ENCODE measurements around the gene C22orf23. TPM values are rescaled to one million over a fixed set of nuclear protein-coding genes. Genes with fewer than 3 reads are reported as not detected.

C22orf23 gene
- total RNA-seq, 3 donors from 2014 or later = 0.64 TPM; not detected in 2

- DNase-seq (ENCODE audit: low spot score in 2 of 2) = no peak
- H3K36me3 ChIP-seq = peaks cover 14% of the 10 kb centered on the region
Observed at GRCh38 chr22:37918580-37919270, 34.7 kb downstream of the C22orf23 start.

GRCh38 chr22:37917874-37918548 lies 35.4 kb downstream of the C22orf23 start:
- H3K27ac ChIP-seq = peak overlapping the region in 1 of 2 donors; percentile 4
- no peaks in the 10 kb centered on the region for H3K9me3 ChIP-seq
- no peaks in the 10 kb centered on the region for H3K4me1 ChIP-seq
- DNase-seq (ENCODE audit: low spot score in 2 of 2) = no peak
- intact Hi-C loops (cut with DNase I; ENCODE audit: low total_unique reads) = no loop called here
- peaks cover 14% of the 10 kb centered on the region for H3K36me3 ChIP-seq
- H3K4me3 ChIP-seq = no peak overlapping the region
- TF ChIP-seq, protein P1, sequence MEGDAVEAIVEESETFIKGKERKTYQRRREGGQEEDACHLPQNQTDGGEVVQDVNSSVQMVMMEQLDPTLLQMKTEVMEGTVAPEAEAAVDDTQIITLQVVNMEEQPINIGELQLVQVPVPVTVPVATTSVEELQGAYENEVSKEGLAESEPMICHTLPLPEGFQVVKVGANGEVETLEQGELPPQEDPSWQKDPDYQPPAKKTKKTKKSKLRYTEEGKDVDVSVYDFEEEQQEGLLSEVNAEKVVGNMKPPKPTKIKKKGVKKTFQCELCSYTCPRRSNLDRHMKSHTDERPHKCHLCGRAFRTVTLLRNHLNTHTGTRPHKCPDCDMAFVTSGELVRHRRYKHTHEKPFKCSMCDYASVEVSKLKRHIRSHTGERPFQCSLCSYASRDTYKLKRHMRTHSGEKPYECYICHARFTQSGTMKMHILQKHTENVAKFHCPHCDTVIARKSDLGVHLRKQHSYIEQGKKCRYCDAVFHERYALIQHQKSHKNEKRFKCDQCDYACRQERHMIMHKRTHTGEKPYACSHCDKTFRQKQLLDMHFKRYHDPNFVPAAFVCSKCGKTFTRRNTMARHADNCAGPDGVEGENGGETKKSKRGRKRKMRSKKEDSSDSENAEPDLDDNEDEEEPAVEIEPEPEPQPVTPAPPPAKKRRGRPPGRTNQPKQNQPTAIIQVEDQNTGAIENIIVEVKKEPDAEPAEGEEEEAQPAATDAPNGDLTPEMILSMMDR (IDR thresholded peaks at IDR 0.05) = no peak
- no peak for TF ChIP-seq POLR2A (IDR thresholded peaks at IDR 0.05)
- TF ChIP-seq POLR2AphosphoS5 (IDR thresholded peaks at IDR 0.05) = no peak
- H3K27me3 ChIP-seq = no peaks in the 10 kb centered on the region

More at GRCh38 chr22:37918580-37919270, 34.7 kb downstream of the C22orf23 start:
- Histone ChIP-seq H3K4me1 (no peaks in the 10 kb centered on the region), H3K27me3 (no peaks in the 10 kb centered on the region), H3K27ac (peak overlapping the region in 1 of 2 donors; percentile 4), H3K4me3 (no peak overlapping the region), H3K9me3 (no peaks in the 10 kb centered on the region)
- intact Hi-C loops (cut with DNase I; ENCODE audit: low total_unique reads) = no loop called here
- TF ChIP-seq POLR2A (IDR thresholded peaks at IDR 0.05) (no peak), POLR2AphosphoS5 (IDR thresholded peaks at IDR 0.05) (no peak)
- TF ChIP-seq, protein P1 (IDR thresholded peaks at IDR 0.05) = no peak

- intact Hi-C loops (cut with DNase I; ENCODE audit: low total_unique reads) = no loop called here
- no peak for TF ChIP-seq POLR2AphosphoS5 (IDR thresholded peaks at IDR 0.05)
- no peak for TF ChIP-seq POLR2A (IDR thresholded peaks at IDR 0.05)
- TF ChIP-seq, protein P1 (IDR thresholded peaks at IDR 0.05) = no peak
- no peak overlapping the region for H3K27ac ChIP-seq
- no peak overlapping the region for H3K4me3 ChIP-seq
- H3K36me3 ChIP-seq = peaks cover 6% of the 10 kb centered on the region
- H3K9me3 ChIP-seq = no peaks in the 10 kb centered on the region
- no peaks in the 10 kb centered on the region for H3K27me3 ChIP-seq
- H3K4me1 ChIP-seq = no peaks in the 10 kb centered on the region
- DNase-seq (ENCODE audit: low spot score in 2 of 2) = no peak
Observed at GRCh38 chr22:37916311-37916710, 37.1 kb downstream of the C22orf23 start.

DNA sequence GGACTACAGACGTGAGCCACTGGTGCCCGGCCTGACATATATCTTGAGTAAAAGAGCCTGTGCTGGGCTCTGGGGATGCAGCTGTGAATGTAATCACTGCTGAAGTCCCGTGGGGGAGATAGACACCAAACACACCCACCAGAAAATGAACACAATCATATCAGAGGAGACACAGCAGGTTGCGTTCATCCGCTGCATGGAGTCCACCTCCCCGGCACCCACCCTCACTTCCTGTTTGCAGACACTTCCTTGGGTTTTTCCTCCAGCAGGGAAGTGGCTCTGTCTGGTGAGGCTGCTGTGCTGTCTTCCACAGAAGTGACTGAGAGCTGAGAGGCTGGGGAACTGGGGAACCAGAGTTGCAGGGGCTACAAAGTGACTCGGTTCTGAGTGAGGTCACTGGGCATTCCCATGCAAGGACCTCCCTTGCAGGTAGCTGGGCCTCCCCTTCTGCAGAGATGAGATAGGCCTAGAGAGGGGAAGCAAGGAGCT lies 40.1 kb downstream of the C22orf23 start:
- DNase-seq (ENCODE audit: low spot score in 2 of 2) = no peak
- Histone ChIP-seq H3K4me1 (no peaks in the 10 kb centered on the region), H3K36me3 (peaks cover 6% of the 10 kb centered on the region), H3K27me3 (no peaks in the 10 kb centered on the region), H3K4me3 (no peak overlapping the region), H3K27ac (no peak overlapping the region), H3K9me3 (no peaks in the 10 kb centered on the region)
- no peak for TF ChIP-seq POLR2A (IDR thresholded peaks at IDR 0.05)
- TF ChIP-seq, protein P1 (IDR thresholded peaks at IDR 0.05) = no peak
- no peak for TF ChIP-seq POLR2AphosphoS5 (IDR thresholded peaks at IDR 0.05)
- intact Hi-C loops (cut with DNase I; ENCODE audit: low total_unique reads) = no loop called here

DNA sequence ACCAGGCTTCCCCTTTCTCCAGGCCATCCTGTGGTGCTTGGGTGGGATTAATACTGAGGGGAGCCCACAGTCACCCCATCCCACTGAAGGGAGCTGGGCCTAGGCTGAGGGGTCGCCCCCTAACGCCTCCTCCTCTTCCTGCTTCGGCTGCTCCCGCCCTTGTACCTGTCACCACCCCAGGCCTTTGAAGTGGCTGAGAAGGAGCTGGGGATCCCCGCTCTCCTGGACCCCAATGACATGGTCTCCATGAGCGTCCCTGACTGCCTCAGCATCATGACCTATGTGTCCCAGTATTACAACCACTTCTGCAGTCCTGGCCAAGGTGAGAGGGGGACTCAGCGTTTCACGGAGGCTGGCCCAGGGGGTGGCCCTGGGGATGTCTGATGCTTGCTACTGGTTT lies 41.2 kb downstream of the C22orf23 start:
- Histone ChIP-seq H3K36me3 (peaks cover 1% of the 10 kb centered on the region), H3K27me3 (no peaks in the 10 kb centered on the region), H3K4me3 (no peak overlapping the region), H3K4me1 (peaks cover 5 to 7% of the 10 kb centered on the region in 2 donors), H3K27ac (no peak overlapping the region), H3K9me3 (no peaks in the 10 kb centered on the region)
- TF ChIP-seq, protein P1 (IDR thresholded peaks at IDR 0.05) = no peak
- intact Hi-C loops (cut with DNase I; ENCODE audit: low total_unique reads) = no loop called here
- no peak for DNase-seq (ENCODE audit: low spot score in 2 of 2)

Data from breast epithelium (tissue), 4 donors.